IMR-90 (cell line): ENCODE data around the gene SYMPK. TPM values are rescaled to one million over a fixed set of nuclear protein-coding genes. Genes with fewer than 3 reads are reported as not detected.

ENCODE experiments used
- ATAC-seq: fragments of 200-7000 bp; cut with Tn5 transposase; 2 replicates; pipeline ENCODE4 v1.9.1; 2020; ENCODE audit warnings: low read depth, mild to moderate bottlenecking, moderate library complexity
- BruUV-seq: library from RNA; stranded (reverse); fragments of 400-500 nt; replicated peaks from 2 replicates; lab custom pipeline; 2021; lab: Mats Ljungman, UMichigan
- CTCF ChIA-PET: fragments of 300-600 bp; formaldehyde crosslinking; extraction: SDS; loops from one replicate; lab custom pipeline; 2021; ENCODE audit warnings: antibody characterized with exemption; lab: Yijun Ruan, JAX
- POLR2A ChIA-PET: fragments of 300-600 bp; sonication (Branson Sonifier 250); formaldehyde crosslinking; loops from one replicate; lab custom pipeline; 2022; ENCODE audit warnings: antibody characterized with exemption; ENCODE audit not compliant: unreplicated experiment; lab: Charles Lee
- DNase-seq: peaks from one replicate; pipeline ENCODE4 v3.0.0; 2013
- H2AFZ ChIP-seq: replicated peaks from 2 replicates; pipeline ENCODE3; 2013; ENCODE audit warnings: low read length, mild to moderate bottlenecking; ENCODE audit not compliant: poor library complexity
- H2AK5ac ChIP-seq: 2 replicates; pipeline ENCODE4 v1.6.1; 2013; ENCODE audit warnings: low read depth, low read length, inconsistent platforms
- H2AK9ac ChIP-seq: replicated peaks from 2 replicates; pipeline ENCODE3; 2013; ENCODE audit warnings: mild to moderate bottlenecking, low read depth, low read length, moderate library complexity; ENCODE audit not compliant: poor library complexity
- H2BK120ac ChIP-seq: 2 replicates; pipeline ENCODE4 v1.6.1; 2013; ENCODE audit warnings: low read depth, low read length, inconsistent platforms
- H2BK15ac ChIP-seq: 3 replicates; pipeline ENCODE4 v1.6.1; 2013; ENCODE audit warnings: low read depth, low read length, inconsistent platforms
- H2BK20ac ChIP-seq: 2 replicates; pipeline ENCODE4 v1.6.1; 2013; ENCODE audit warnings: low read depth, mild to moderate bottlenecking, inconsistent platforms, low read length, moderate library complexity
- H2BK5ac ChIP-seq: 2 replicates; pipeline ENCODE4 v1.6.1; 2013; ENCODE audit warnings: mild to moderate bottlenecking, low read depth, low read length, inconsistent platforms; ENCODE audit not compliant: poor library complexity, severe bottlenecking
- H3K14ac ChIP-seq: replicated peaks from 2 replicates; pipeline ENCODE4 v1.6.1; 2013; ENCODE audit warnings: low read depth, low read length, inconsistent platforms
- H3K18ac ChIP-seq: 2 replicates; pipeline ENCODE4 v1.6.1; 2013; ENCODE audit warnings: low read depth, low read length, control low read depth
- H3K23ac ChIP-seq: 2 replicates; pipeline ENCODE4 v1.6.1; 2013; ENCODE audit warnings: low read depth, low read length, inconsistent platforms
- H3K27ac ChIP-seq: 2 replicates; pipeline ENCODE4 v1.5.1; 2013; ENCODE audit warnings: mild to moderate bottlenecking, control low read depth, low read length; ENCODE audit not compliant: insufficient read depth
- H3K27me3 ChIP-seq: 2 replicates; pipeline ENCODE4 v1.6.1; 2013; ENCODE audit warnings: low read length; ENCODE audit not compliant: control insufficient read depth, insufficient read depth
- H3K36me3 ChIP-seq: 2 replicates; pipeline ENCODE4 v1.6.1; 2013; ENCODE audit warnings: low read length, mixed read lengths; ENCODE audit not compliant: control insufficient read depth, insufficient read depth
- H3K4ac ChIP-seq: 2 replicates; pipeline ENCODE4 v1.6.1; 2013; ENCODE audit warnings: low read depth, low read length, inconsistent platforms
- H3K4me1 ChIP-seq: 2 replicates; pipeline ENCODE4 v1.6.1; 2013; ENCODE audit warnings: low read length, mixed read lengths; ENCODE audit not compliant: control insufficient read depth, insufficient read depth
- H3K4me2 ChIP-seq: 2 replicates; pipeline ENCODE4 v1.6.1; 2013; ENCODE audit warnings: low read depth, mild to moderate bottlenecking, control low read depth, low read length, moderate library complexity
- H3K4me3 ChIP-seq: 2 replicates; pipeline ENCODE4 v1.5.1; 2013; ENCODE audit warnings: low read depth, mild to moderate bottlenecking, control low read depth, low read length, moderate library complexity; ENCODE audit not compliant: insufficient read depth
- H3K56ac ChIP-seq: 2 replicates; pipeline ENCODE4 v1.6.1; 2013; ENCODE audit warnings: low read length, inconsistent platforms; ENCODE audit not compliant: insufficient read depth; ENCODE audit errors: extremely low read depth
- H3K79me1 ChIP-seq, 2 experiments: 2 replicates each; pipeline ENCODE4 v1.6.1; 2013; ENCODE audit warnings: low read length in 2 of 2, inconsistent platforms in 1 of 2, low read depth in 1 of 2
- H3K9ac ChIP-seq: 2 replicates; pipeline ENCODE4 v1.6.1; 2013; ENCODE audit warnings: low read depth, low read length, control low read depth
- H3K9me1 ChIP-seq: 2 replicates; pipeline ENCODE4 v1.6.1; 2013; ENCODE audit warnings: low read length, inconsistent platforms; ENCODE audit not compliant: insufficient read depth
- H3K9me3 ChIP-seq: 2 replicates; pipeline ENCODE4 v1.6.1; 2013; ENCODE audit warnings: low read length; ENCODE audit not compliant: control insufficient read depth, insufficient read depth
- H4K20me1 ChIP-seq: 2 replicates; pipeline ENCODE4 v1.6.1; 2013; ENCODE audit warnings: low read length, inconsistent platforms; ENCODE audit not compliant: insufficient read depth
- H4K5ac ChIP-seq: 2 replicates; pipeline ENCODE4 v1.6.1; 2013; ENCODE audit warnings: mild to moderate bottlenecking, low read depth, low read length, control low read depth
- H4K8ac ChIP-seq, 2 experiments: 2 replicates each; pipeline ENCODE4 v1.6.1; 2013; ENCODE audit warnings: low read depth in 2 of 2, low read length in 2 of 2, control low read depth in 1 of 2, inconsistent platforms in 1 of 2
- H4K91ac ChIP-seq: 2 replicates; pipeline ENCODE4 v1.6.1; 2013; ENCODE audit warnings: low read depth, low read length, inconsistent platforms; ENCODE audit not compliant: insufficient read depth
- BHLHE40 ChIP-seq: fragments of 150-350 bp; IDR thresholded peaks from 2 replicates; pipeline ENCODE4 v1.6.1; 2016; ENCODE audit warnings: mild to moderate bottlenecking, low read depth, low read length
- CEBPB ChIP-seq: IDR thresholded peaks from 2 replicates; pipeline ENCODE4 v1.6.1; 2012; ENCODE audit warnings: low read depth, low read length, improper control_type of control experiment
- CHD1 ChIP-seq: IDR thresholded peaks from 2 replicates; pipeline ENCODE4 v1.6.1; 2012; ENCODE audit warnings: low read depth, low read length, improper control_type of control experiment
- MAZ ChIP-seq: IDR thresholded peaks from 2 replicates; pipeline ENCODE4 v1.6.1; 2012; ENCODE audit warnings: low read depth, mild to moderate bottlenecking, low read length, improper control_type of control experiment, moderate library complexity, borderline replicate concordance
- MXI1 ChIP-seq: IDR thresholded peaks from 2 replicates; pipeline ENCODE4 v1.6.1; 2012; ENCODE audit warnings: low read depth, mild to moderate bottlenecking, low read length, moderate library complexity, borderline replicate concordance
- NFE2L2 ChIP-seq: fragments of 150-350 bp; IDR thresholded peaks from 2 replicates; pipeline ENCODE4 v1.6.1; 2016; ENCODE audit warnings: low read depth, mild to moderate bottlenecking, low read length
- POLR2A ChIP-seq: IDR thresholded peaks from 2 replicates; pipeline ENCODE4 v1.6.1; 2012; ENCODE audit warnings: mild to moderate bottlenecking, low read depth, low read length
- RAD21 ChIP-seq: IDR thresholded peaks from 2 replicates; pipeline ENCODE4 v1.6.1; 2012; ENCODE audit warnings: low read length, improper control_type of control experiment
- RCOR1 ChIP-seq: IDR thresholded peaks from 2 replicates; pipeline ENCODE4 v1.6.1; 2012; ENCODE audit warnings: mild to moderate bottlenecking, low read length, improper control_type of control experiment; ENCODE audit not compliant: insufficient replicate concordance
- SMC3 ChIP-seq: fragments of 150-350 bp; IDR thresholded peaks from 2 replicates; pipeline ENCODE4 v1.6.1; 2016; ENCODE audit warnings: low read depth, mild to moderate bottlenecking, antibody characterized with exemption, low read length, moderate library complexity
- WGBS, 2 experiments: methylation state at CpG; one replicate each; pipeline versions ENCODE4 v1.1.5 to v1.1.7; 2013; ENCODE audit warnings: missing lambda C conversion rate in 2 of 2; ENCODE audit not compliant: insufficient read length in 1 of 2; ENCODE audit errors: extremely low coverage in 2 of 2; 5-methylcytosine and 5-hydroxymethylcytosine counted together
- dilution Hi-C: fragments of 300-500 bp; cut with HindIII; formaldehyde crosslinking; loops from one replicate; pipeline ENCODE4 v1.14.3; 2018; ENCODE audit warnings: low sequenced_read_pairs; ENCODE audit not compliant: unreplicated experiment
- in situ Hi-C: fragments of 300-500 bp; cut with MboI; formaldehyde crosslinking; loops from 3 replicates; pipeline ENCODE4 v1.14.3; 2019; ENCODE audit warnings: low sequenced_read_pairs, inconsistent platforms, mixed read lengths
- intact Hi-C: fragments of 100-400 bp; cut with micrococcal nuclease; formaldehyde crosslinking; loops from 2 replicates; pipeline ENCODE4 v1.10.0; 2022
- polyA plus RNA-seq, 3 experiments: library from polyadenylated mRNA; depleted of rRNA; stranded (reverse); fragments of >200 nt; gene quantifications; 2 replicates each; pipeline ENCODE4 v1.2.3, GENCODE V29; 2012; ENCODE audit warnings: low replicate concordance in 1 of 3
- total RNA-seq: library from RNA; depleted of rRNA; stranded (reverse); fragments of >200 nt; gene quantifications from 2 replicates; pipeline ENCODE4 v1.2.3, GENCODE V29; 2012
- TF ChIP-seq, protein P1 (sequence below): fragments of 150-350 bp; IDR thresholded peaks from 2 replicates; pipeline ENCODE4 v1.6.1; 2016; ENCODE audit warnings: low read depth, mild to moderate bottlenecking, low read length, moderate library complexity, borderline replicate concordance
- TF ChIP-seq, protein P2 (sequence below): fragments of 150-350 bp; IDR thresholded peaks from 2 replicates; pipeline ENCODE4 v1.6.1; 2017; ENCODE audit warnings: mild to moderate bottlenecking, antibody characterized with exemption, low read length, low read depth
- TF ChIP-seq, protein P3 (sequence below): conservative IDR thresholded peaks from 2 replicates; pipeline ENCODE4 v1.5.1; 2012; ENCODE audit warnings: mild to moderate bottlenecking, low read depth, low read length, improper control_type of control experiment

SYMPK gene
- total and polyA plus RNA-seq, 2 of the 4 experiments (the other 2 are of a cell fraction): 35.3 to 71.5 TPM

DNA sequence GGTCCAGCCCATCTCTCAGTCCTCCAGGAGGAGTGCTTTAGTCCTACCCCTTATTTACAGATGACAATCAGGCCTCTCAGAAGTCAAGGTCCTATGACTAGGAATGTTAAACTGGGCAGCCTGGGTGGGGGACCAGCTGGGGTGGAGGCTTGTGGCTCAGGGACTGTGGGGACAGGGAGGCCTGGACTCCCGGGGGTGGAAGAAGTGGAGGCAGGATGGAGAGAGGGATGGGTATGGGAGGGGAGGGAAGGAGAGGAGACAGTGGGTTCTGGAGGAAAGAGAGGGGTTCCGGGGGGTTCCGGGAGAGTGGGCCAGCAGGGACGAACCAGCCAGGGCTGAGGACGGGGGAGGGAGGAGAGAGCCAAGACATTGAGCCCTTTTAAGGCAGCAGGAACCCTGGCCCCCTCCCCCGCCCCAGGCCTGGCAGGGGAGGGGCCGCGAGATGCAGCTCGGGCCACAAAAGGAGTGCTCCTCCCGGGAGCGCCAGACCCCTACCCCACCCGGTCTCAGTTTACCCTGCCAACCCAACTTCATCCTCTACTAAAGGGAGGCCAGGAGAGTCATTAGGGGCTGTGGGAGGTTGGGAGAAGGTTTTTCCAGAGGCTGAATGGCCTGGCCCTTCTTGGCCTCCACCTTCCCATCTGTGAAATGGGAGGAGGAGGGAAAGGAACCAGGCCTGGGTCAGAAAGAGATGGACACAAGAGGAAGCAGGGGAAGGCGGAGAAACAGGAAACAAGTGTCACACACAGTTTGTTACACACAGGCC, 82.3 kb downstream of the SYMPK start:
- Histone ChIP-seq H3K4me2 (peak overlapping the region; percentile 27), H3K4ac (peak overlapping the region; percentile 78), H3K18ac (no peak overlapping the region), H4K5ac (no peak overlapping the region), H3K36me3 (peaks cover 40% of the 10 kb centered on the region), H3K79me1 (peaks cover 31 to 77% of the 10 kb centered on the region in 2 experiments), H4K20me1 (peaks cover 30% of the 10 kb centered on the region), H3K23ac (peak overlapping the region; percentile 60), H2AK9ac (peak overlapping the region; percentile 31), H4K91ac (0 out of 2 replicates have a peak overlapping the region, but pooled peaks have one; percentile 5), H3K27me3 (no peaks in the 10 kb centered on the region), H2AK5ac (peak overlapping the region; percentile 77; the same call in 1 of the 2 replicates), H3K9ac (peak overlapping the region; percentile 64), H4K8ac (no peak overlapping the region; a peak in 1 of 4 replicates), H3K4me3 (no peak overlapping the region; the same call in 1 of the 2 replicates), H2AFZ (no peak overlapping the region), H3K4me1 (peaks cover 30% of the 10 kb centered on the region), H2BK120ac (no peak overlapping the region), H2BK15ac (no peak overlapping the region), H3K9me3 (no peaks in the 10 kb centered on the region), H3K27ac (no peak overlapping the region; the same call in 1 of the 2 replicates), H3K14ac (peak overlapping the region; percentile 86; the same call in 1 of the 2 replicates), H2BK5ac (no peak overlapping the region), H3K9me1 (peaks cover 19% of the 10 kb centered on the region), H3K56ac (no peak overlapping the region), H2BK20ac (no peak overlapping the region)
- intact Hi-C loops (no loop called here), dilution Hi-C loops (no loop called here), in situ Hi-C loops (no loop called here)
- no peak for ATAC-seq
- CTCF ChIA-PET: no interaction called here
- TF ChIP-seq, protein P1, sequence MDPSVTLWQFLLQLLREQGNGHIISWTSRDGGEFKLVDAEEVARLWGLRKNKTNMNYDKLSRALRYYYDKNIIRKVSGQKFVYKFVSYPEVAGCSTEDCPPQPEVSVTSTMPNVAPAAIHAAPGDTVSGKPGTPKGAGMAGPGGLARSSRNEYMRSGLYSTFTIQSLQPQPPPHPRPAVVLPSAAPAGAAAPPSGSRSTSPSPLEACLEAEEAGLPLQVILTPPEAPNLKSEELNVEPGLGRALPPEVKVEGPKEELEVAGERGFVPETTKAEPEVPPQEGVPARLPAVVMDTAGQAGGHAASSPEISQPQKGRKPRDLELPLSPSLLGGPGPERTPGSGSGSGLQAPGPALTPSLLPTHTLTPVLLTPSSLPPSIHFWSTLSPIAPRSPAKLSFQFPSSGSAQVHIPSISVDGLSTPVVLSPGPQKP: no peak
- TF ChIP-seq SMC3 (no peak), MAZ (no peak), POLR2A (no peak), BHLHE40 (no peak), RAD21 (no peak), RCOR1 (no peak), MXI1 (no peak), CEBPB (no peak), CHD1 (no peak), NFE2L2 (no peak)
- TF ChIP-seq, protein P2, sequence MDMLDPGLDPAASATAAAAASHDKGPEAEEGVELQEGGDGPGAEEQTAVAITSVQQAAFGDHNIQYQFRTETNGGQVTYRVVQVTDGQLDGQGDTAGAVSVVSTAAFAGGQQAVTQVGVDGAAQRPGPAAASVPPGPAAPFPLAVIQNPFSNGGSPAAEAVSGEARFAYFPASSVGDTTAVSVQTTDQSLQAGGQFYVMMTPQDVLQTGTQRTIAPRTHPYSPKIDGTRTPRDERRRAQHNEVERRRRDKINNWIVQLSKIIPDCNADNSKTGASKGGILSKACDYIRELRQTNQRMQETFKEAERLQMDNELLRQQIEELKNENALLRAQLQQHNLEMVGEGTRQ: no peak
- TF ChIP-seq, protein P3, sequence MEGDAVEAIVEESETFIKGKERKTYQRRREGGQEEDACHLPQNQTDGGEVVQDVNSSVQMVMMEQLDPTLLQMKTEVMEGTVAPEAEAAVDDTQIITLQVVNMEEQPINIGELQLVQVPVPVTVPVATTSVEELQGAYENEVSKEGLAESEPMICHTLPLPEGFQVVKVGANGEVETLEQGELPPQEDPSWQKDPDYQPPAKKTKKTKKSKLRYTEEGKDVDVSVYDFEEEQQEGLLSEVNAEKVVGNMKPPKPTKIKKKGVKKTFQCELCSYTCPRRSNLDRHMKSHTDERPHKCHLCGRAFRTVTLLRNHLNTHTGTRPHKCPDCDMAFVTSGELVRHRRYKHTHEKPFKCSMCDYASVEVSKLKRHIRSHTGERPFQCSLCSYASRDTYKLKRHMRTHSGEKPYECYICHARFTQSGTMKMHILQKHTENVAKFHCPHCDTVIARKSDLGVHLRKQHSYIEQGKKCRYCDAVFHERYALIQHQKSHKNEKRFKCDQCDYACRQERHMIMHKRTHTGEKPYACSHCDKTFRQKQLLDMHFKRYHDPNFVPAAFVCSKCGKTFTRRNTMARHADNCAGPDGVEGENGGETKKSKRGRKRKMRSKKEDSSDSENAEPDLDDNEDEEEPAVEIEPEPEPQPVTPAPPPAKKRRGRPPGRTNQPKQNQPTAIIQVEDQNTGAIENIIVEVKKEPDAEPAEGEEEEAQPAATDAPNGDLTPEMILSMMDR: no peak
- POLR2A ChIA-PET: no interaction called here
- BruUV-seq: no TSS peak
- 77% methylated on average over 4 of the region's 13 CpGs; no CpG with 5 or more reads in 1 of the 2 experiments for WGBS, 2 experiments
- no peak for DNase-seq
